GM12878 (cell line): ENCODE measurements around the gene MAP4K5. TPM values are rescaled to one million over a fixed set of nuclear protein-coding genes. Genes with fewer than 3 reads are reported as not detected.

Experiments
- CHD1 ChIP-seq: IDR thresholded peaks from 2 replicates; pipeline ENCODE4 v1.6.1; 2012; ENCODE audit warnings: low read depth, low read length, improper control_type of control experiment
- CREB1 ChIP-seq: IDR thresholded peaks from 2 replicates; pipeline ENCODE4 v1.6.1; 2012; ENCODE audit warnings: low read depth, mild to moderate bottlenecking, inconsistent platforms
- CUX1 ChIP-seq: IDR thresholded peaks from 2 replicates; pipeline ENCODE4 v1.6.1; 2012; ENCODE audit warnings: improper control_type of control experiment, low read depth, low read length; ENCODE audit not compliant: insufficient replicate concordance
- EED ChIP-seq: sonication (generic); IDR thresholded peaks from 2 replicates; pipeline ENCODE4 v1.6.1; 2016; ENCODE audit warnings: antibody characterized with exemption, low read depth
- HDGF ChIP-seq: fragments of 450-650 bp; IDR thresholded peaks from 2 replicates; pipeline ENCODE4 v1.6.1; 2016; ENCODE audit warnings: antibody characterized with exemption
- IKZF1 ChIP-seq: fragments of 450-650 bp; conservative IDR thresholded peaks from 2 replicates; pipeline ENCODE4 v1.6.1; 2017; ENCODE audit warnings: antibody characterized with exemption, mild to moderate bottlenecking
- MEF2A ChIP-seq: IDR thresholded peaks from 2 replicates; pipeline ENCODE4 v1.6.1; 2011; ENCODE audit warnings: low read depth, mild to moderate bottlenecking, low read length, moderate library complexity; ENCODE audit not compliant: insufficient read depth
- MLLT1 ChIP-seq: fragments of 450-650 bp; IDR thresholded peaks from 2 replicates; pipeline ENCODE4 v1.6.1; 2016; ENCODE audit warnings: mild to moderate bottlenecking
- MXI1 ChIP-seq: fragments of 150-350 bp; IDR thresholded peaks from 2 replicates; pipeline ENCODE4 v1.6.1; 2011; ENCODE audit warnings: low read depth, mild to moderate bottlenecking, inconsistent platforms, low read length, improper control_type of control experiment
- NR2C1 ChIP-seq: fragments of 450-650 bp; IDR thresholded peaks from 2 replicates; pipeline ENCODE4 v1.6.1; 2017; ENCODE audit warnings: antibody characterized with exemption, mild to moderate bottlenecking, moderate library complexity
- PAX5 ChIP-seq: IDR thresholded peaks from 2 replicates; pipeline ENCODE4 v1.6.1; 2011; ENCODE audit warnings: low read depth, low read length, borderline replicate concordance
- PAX8 ChIP-seq: fragments of 450-650 bp; IDR thresholded peaks from 2 replicates; pipeline ENCODE4 v1.6.1; 2017; ENCODE audit warnings: mild to moderate bottlenecking, moderate library complexity
- PML ChIP-seq: IDR thresholded peaks from 2 replicates; pipeline ENCODE4 v1.6.1; 2012; ENCODE audit warnings: low read length, inconsistent platforms
- REST ChIP-seq: IDR thresholded peaks from 2 replicates; pipeline ENCODE4 v1.6.1; 2012; ENCODE audit warnings: mild to moderate bottlenecking, low read depth, low read length
- RUNX3 ChIP-seq: IDR thresholded peaks from 2 replicates; pipeline ENCODE4 v1.6.1; 2012; ENCODE audit warnings: low read length, inconsistent platforms
- SMAD1 ChIP-seq: fragments of 450-650 bp; IDR thresholded peaks from 2 replicates; pipeline ENCODE4 v1.6.1; 2018; ENCODE audit warnings: mild to moderate bottlenecking, low read depth; ENCODE audit not compliant: partially characterized antibody
- SMC3 ChIP-seq: IDR thresholded peaks from 2 replicates; pipeline ENCODE4 v1.6.1; 2011; ENCODE audit warnings: low read length, improper control_type of control experiment, borderline replicate concordance
- USF1 ChIP-seq: IDR thresholded peaks from 2 replicates; pipeline ENCODE4 v1.6.1; 2011; ENCODE audit warnings: borderline replicate concordance, low read depth, mild to moderate bottlenecking, moderate library complexity, mixed read lengths, low read length; ENCODE audit not compliant: insufficient read depth; ENCODE audit errors: extremely low read length
- polyA plus RNA-seq, 11 experiments: library from polyadenylated mRNA; depleted of rRNA in 4 of 11; unstranded in 6 of 11; stranded (reverse) in 5 of 11; fragments of >200 nt; fragmentation: Nextera tagmentation in 4 of 11; fragmentation: Illumina TruSeq in 1 of 11; extraction: Ambion mirVana in 4 of 11; extraction: Trizol in 1 of 11; gene quantifications; 1 replicate in 1 of 11; 2 replicates in 10 of 11; pipeline versions ENCODE4 v1.2.1 to v1.2.3, GENCODE V29; 2011 to 2016; ENCODE audit warnings: inconsistent platforms in 2 of 11, missing spikeins in 2 of 11, low read depth in 1 of 11
- total RNA-seq, 4 experiments: library from RNA; depleted of rRNA in 3 of 4; stranded (reverse); fragments of >200 nt in 3 of 4; fragmentation: Illumina TruSeq in 1 of 4; extraction: Trizol in 1 of 4; gene quantifications; 2 replicates each; pipeline versions ENCODE4 v1.2.1 to v1.2.3, GENCODE V29; 2013 to 2021

MAP4K5 gene
- total and polyA plus RNA-seq, 10 of the 15 experiments (the other 5 are each of a cell fraction or from before 2014, with no cell fraction given) = 9.1 to 41.3 (median 30.1) TPM

GRCh38 chr14:50532502-50533240 is at the start of gene MAP4K5 (continued):
- TF ChIP-seq CUX1 = peak; percentile 54
- TF ChIP-seq PAX5 = no peak; the same call in 1 of the 2 replicates
- 0 out of 2 replicates have a peak, but pooled peaks have one; percentile 51 for TF ChIP-seq HDGF
- no peak for TF ChIP-seq EED
- TF ChIP-seq CREB1 = peak; percentile 84
- peak; percentile 83 for TF ChIP-seq IKZF1
- no peak for TF ChIP-seq USF1
- peak; percentile 82 for TF ChIP-seq SMC3
- no peak for TF ChIP-seq PAX8
- no peak for TF ChIP-seq REST
- peak; percentile 54; the same call in 1 of the 2 replicates for TF ChIP-seq RUNX3
- TF ChIP-seq MXI1 = peak; percentile 93
- no peak for TF ChIP-seq PML
- peak; percentile 41; the same call in 1 of the 2 replicates for TF ChIP-seq NR2C1
- no peak for TF ChIP-seq MLLT1
- no peak for TF ChIP-seq SMAD1
- no peak for TF ChIP-seq CHD1
- TF ChIP-seq MEF2A = peak; percentile 55; the same call in 1 of the 2 replicates
